Testis (tissue), 2 donors: ENCODE results near the gene WDR37.

Experiments used
- CTCF ChIP-seq, 3 experiments: fragments of 450-650 bp in 2 of 3; fragments of 200-600 bp in 1 of 3; sonication (generic) in 1 of 3; IDR thresholded peaks; one replicate each; pipeline ENCODE4 v1.5.1; 2016 to 2019; ENCODE audit warnings: antibody characterized with exemption in 3 of 3, mild to moderate bottlenecking in 2 of 3, moderate library complexity in 1 of 3
- POLR2A ChIP-seq: fragments of 450-650 bp; IDR thresholded peaks from one replicate; pipeline ENCODE4 v1.6.1; 2017; ENCODE audit warnings: antibody characterized with exemption, mild to moderate bottlenecking, moderate library complexity

GRCh38 chr10:1169186-1169885 lies 113.2 kb downstream of the WDR37 start:
- TF ChIP-seq CTCF (IDR thresholded peaks at IDR 0.05): no peak
- TF ChIP-seq POLR2A: no peak
